ENCODE measurements around the gene OR9Q1. TPM values are rescaled to one million over a fixed set of nuclear protein-coding genes. Genes with fewer than 3 reads are reported as not detected.

The OR9Q1 gene
- total RNA-seq, 1 experiment from 2014 or later: not detected

GRCh38 chr11:58000699-58001098 is 23.0 kb upstream of the OR9Q1 start:
- Histone ChIP-seq H3K27ac (ENCODE audit: low read length) (no peak overlapping the region), H3K4me1 (ENCODE audit: insufficient read depth, low read length) (no peaks in the 10 kb centered on the region), H3K9me3 (ENCODE audit: low read length) (no peaks in the 10 kb centered on the region), H2AFZ (ENCODE audit: low read length) (no peak overlapping the region), H3K79me2 (ENCODE audit: low read length) (no peaks in the 10 kb centered on the region), H4K20me1 (ENCODE audit: low read length) (no peaks in the 10 kb centered on the region), H3K4me2 (ENCODE audit: low read length) (no peak overlapping the region), H3K4me3 (ENCODE audit: low read length) (no peak overlapping the region), H3K9ac (ENCODE audit: low read length) (no peak overlapping the region), H3K27me3 (ENCODE audit: low read length) (peaks cover 23% of the 10 kb centered on the region; the same call in 1 of the 2 replicates), H3K36me3 (ENCODE audit: low read depth, low read length) (no peaks in the 10 kb centered on the region), H3F3A (ENCODE audit: low read length, unreplicated experiment) (no peaks in the 10 kb centered on the region), H3K9me2 (replicated peaks; ENCODE audit: low read length) (no peaks in the 10 kb centered on the region)
- ATAC-seq: no peak
- ChIA-PET POLR2A (ENCODE audit: unreplicated experiment) (no interaction called here), CTCF (no interaction called here)
- BruUV-seq (replicated peaks): no TSS peak
- TF ChIP-seq CTCF (conservative IDR thresholded peaks at IDR 0.05; ENCODE audit: low read depth, low read length) (no peak), EZH2phosphoT487 (IDR thresholded peaks at IDR 0.05; ENCODE audit: borderline replicate concordance, low read length) (no peak), EZH2 (IDR thresholded peaks at IDR 0.05; ENCODE audit: low read length, unreplicated experiment) (no peak)
- intact Hi-C loops (cut with micrococcal nuclease): no loop called here
- no peak for DNase-seq

GRCh38 chr11:58003036-58003435 is 20.6 kb upstream of the OR9Q1 start:
- Histone ChIP-seq H3K9me3 (ENCODE audit: low read length) (no peaks in the 10 kb centered on the region), H2AFZ (ENCODE audit: low read length) (no peak overlapping the region), H3K27ac (ENCODE audit: low read length) (no peak overlapping the region), H3K4me1 (ENCODE audit: insufficient read depth, low read length) (no peaks in the 10 kb centered on the region), H3K36me3 (ENCODE audit: low read depth, low read length) (no peaks in the 10 kb centered on the region), H4K20me1 (ENCODE audit: low read length) (no peaks in the 10 kb centered on the region), H3K79me2 (ENCODE audit: low read length) (no peaks in the 10 kb centered on the region), H3K9ac (ENCODE audit: low read length) (no peak overlapping the region), H3K4me3 (ENCODE audit: low read length) (no peak overlapping the region), H3F3A (ENCODE audit: low read length, unreplicated experiment) (no peaks in the 10 kb centered on the region), H3K9me2 (replicated peaks; ENCODE audit: low read length) (no peaks in the 10 kb centered on the region), H3K27me3 (ENCODE audit: low read length) (peaks cover 23% of the 10 kb centered on the region; the same call in 1 of the 2 replicates), H3K4me2 (ENCODE audit: low read length) (no peak overlapping the region)
- no peak for ATAC-seq
- TF ChIP-seq CTCF (conservative IDR thresholded peaks at IDR 0.05; ENCODE audit: low read depth, low read length) (no peak), EZH2 (IDR thresholded peaks at IDR 0.05; ENCODE audit: low read length, unreplicated experiment) (no peak), EZH2phosphoT487 (IDR thresholded peaks at IDR 0.05; ENCODE audit: borderline replicate concordance, low read length) (no peak)
- no peak for DNase-seq
- intact Hi-C loops (cut with micrococcal nuclease): no loop called here
- ChIA-PET POLR2A (ENCODE audit: unreplicated experiment) (no interaction called here), CTCF (no interaction called here)
- BruUV-seq (replicated peaks): no TSS peak

- CTCF ChIA-PET: no interaction called here
Observed at GRCh38 chr11:58003591-58003990, 20.1 kb upstream of the OR9Q1 start.

More at GRCh38 chr11:58003591-58003990, 20.1 kb upstream of the OR9Q1 start:
- Histone ChIP-seq H3K9ac (ENCODE audit: low read length) (no peak overlapping the region), H4K20me1 (ENCODE audit: low read length) (no peaks in the 10 kb centered on the region), H3K9me2 (replicated peaks; ENCODE audit: low read length) (no peaks in the 10 kb centered on the region), H3K4me1 (ENCODE audit: insufficient read depth, low read length) (no peaks in the 10 kb centered on the region), H3K79me2 (ENCODE audit: low read length) (no peaks in the 10 kb centered on the region), H3K9me3 (ENCODE audit: low read length) (no peaks in the 10 kb centered on the region), H3K4me2 (ENCODE audit: low read length) (no peak overlapping the region), H3K4me3 (ENCODE audit: low read length) (no peak overlapping the region), H3K27ac (ENCODE audit: low read length) (no peak overlapping the region), H3K27me3 (ENCODE audit: low read length) (peaks cover 23% of the 10 kb centered on the region; the same call in 1 of the 2 replicates), H3K36me3 (ENCODE audit: low read depth, low read length) (no peaks in the 10 kb centered on the region), H3F3A (ENCODE audit: low read length, unreplicated experiment) (no peaks in the 10 kb centered on the region), H2AFZ (ENCODE audit: low read length) (no peak overlapping the region)
- no peak for ATAC-seq
- BruUV-seq (replicated peaks): no TSS peak
- POLR2A ChIA-PET (ENCODE audit: unreplicated experiment): no interaction called here
- TF ChIP-seq EZH2 (IDR thresholded peaks at IDR 0.05; ENCODE audit: low read length, unreplicated experiment) (no peak), CTCF (conservative IDR thresholded peaks at IDR 0.05; ENCODE audit: low read depth, low read length) (no peak), EZH2phosphoT487 (IDR thresholded peaks at IDR 0.05; ENCODE audit: borderline replicate concordance, low read length) (no peak)
- no peak for DNase-seq
- intact Hi-C loops (cut with micrococcal nuclease): no loop called here
